Endothelial cell of umbilical vein (primary cell): ENCODE measurements around the gene PSMD3. TPM values are rescaled to one million over a fixed set of nuclear protein-coding genes. Genes with fewer than 3 reads are reported as not detected.

Experiments used
- BruUV-seq: library from RNA; stranded (reverse); fragments of 400-500 nt; replicated peaks from 2 replicates; lab custom pipeline; 2021; lab: Mats Ljungman, UMichigan
- CTCF ChIA-PET: fragments of 300-600, 350-600 bp; sonication (Branson Sonifier 250); formaldehyde crosslinking; loops from one replicate; lab custom pipeline; 2021; ENCODE audit warnings: antibody characterized with exemption, inconsistent platforms; lab: Charles Lee
- POLR2A ChIA-PET: fragments of 300-600, 350-600 bp; sonication (Branson Sonifier 250); formaldehyde crosslinking; loops from one replicate; lab custom pipeline; 2021; ENCODE audit warnings: antibody characterized with exemption, inconsistent platforms; lab: Charles Lee
- DNase-seq: peaks from one replicate; pipeline ENCODE4 v3.0.0-alpha.2; 2011; ENCODE audit warnings: low read depth, low spot score
- FAIRE-seq: peaks from 2 replicates; lab custom pipeline; 2011; peaks lifted over from hg19 to GRCh38; lab: Jason Lieb, UNC
- H2AFZ ChIP-seq: 2 replicates; pipeline ENCODE4 v1.6.0; 2012; ENCODE audit warnings: low read depth, low read length, control low read depth, inconsistent platforms
- H3K27ac ChIP-seq: 2 replicates; pipeline ENCODE4 v1.5.1; 2011; ENCODE audit warnings: low read depth, mild to moderate bottlenecking, control low read depth, low read length, moderate library complexity; ENCODE audit not compliant: insufficient read depth
- H3K27me3 ChIP-seq, 2 experiments: 2 replicates each; pipeline versions ENCODE4 v1.6.0 to v1.6.1; 2011; ENCODE audit warnings: low read length in 2 of 2, mixed read lengths in 1 of 2; ENCODE audit not compliant: control insufficient read depth in 2 of 2, insufficient read depth in 2 of 2
- H3K36me3 ChIP-seq, 2 experiments: 2 replicates in 1 of 2; 3 replicates in 1 of 2; pipeline ENCODE4 v1.5.1; 2011; ENCODE audit warnings: low read length in 2 of 2, mild to moderate bottlenecking in 1 of 2, moderate library complexity in 1 of 2; ENCODE audit not compliant: control insufficient read depth in 2 of 2, insufficient read depth in 2 of 2; ENCODE audit errors: extremely low read depth in 1 of 2
- H3K4me1 ChIP-seq: 3 replicates; pipeline ENCODE4 v1.5.1; 2011; ENCODE audit warnings: mild to moderate bottlenecking, low read length; ENCODE audit not compliant: control insufficient read depth, insufficient read depth; ENCODE audit errors: extremely low read depth
- H3K4me2 ChIP-seq: 2 replicates; pipeline ENCODE4 v1.6.1; 2011; ENCODE audit warnings: low read length, control low read depth, mixed read lengths; ENCODE audit not compliant: insufficient read depth
- H3K4me3 ChIP-seq, 3 experiments: fragments of 200-600 bp in 1 of 3; sonication (generic), shearing (Covaris generic) in 1 of 3; replicated peaks in 1 of 3; 2 replicates each; pipeline ENCODE4 v1.5.1; 2011 to 2016; ENCODE audit warnings: control low read depth in 3 of 3, low read length in 3 of 3, mild to moderate bottlenecking in 2 of 3, inconsistent platforms in 1 of 3, low read depth in 1 of 3, moderate library complexity in 1 of 3; ENCODE audit not compliant: insufficient read depth in 1 of 3
- H3K79me2 ChIP-seq: 2 replicates; pipeline ENCODE4 v1.6.0; 2012; ENCODE audit warnings: low read length, inconsistent platforms; ENCODE audit not compliant: control insufficient read depth, insufficient read depth
- H3K9ac ChIP-seq: replicated peaks from 2 replicates; pipeline ENCODE3; 2011; ENCODE audit warnings: low read length, control low read depth; ENCODE audit not compliant: insufficient read depth; ENCODE audit errors: extremely low read depth
- H3K9me1 ChIP-seq: replicated peaks from 3 replicates; pipeline ENCODE4 v1.6.0; 2011; ENCODE audit warnings: mild to moderate bottlenecking, low read length; ENCODE audit not compliant: control insufficient read depth, insufficient read depth; ENCODE audit errors: extremely low read depth
- H3K9me3 ChIP-seq: replicated peaks from 2 replicates; pipeline ENCODE4 v1.5.1; 2012; ENCODE audit warnings: low read length, inconsistent platforms; ENCODE audit not compliant: control insufficient read depth, insufficient read depth
- H4K20me1 ChIP-seq: replicated peaks from 2 replicates; pipeline ENCODE3; 2011; ENCODE audit warnings: mild to moderate bottlenecking, low read length; ENCODE audit not compliant: control insufficient read depth, insufficient read depth; ENCODE audit errors: extremely low read depth
- EZH2 ChIP-seq: IDR thresholded peaks from 2 replicates; pipeline ENCODE4 v1.6.1; 2012; ENCODE audit warnings: borderline replicate concordance, low read depth, mild to moderate bottlenecking, moderate library complexity, low read length, inconsistent platforms; ENCODE audit not compliant: severe bottlenecking
- FOS ChIP-seq: IDR thresholded peaks from 2 replicates; pipeline ENCODE4 v1.6.1; 2011; ENCODE audit warnings: mild to moderate bottlenecking, low read length, moderate library complexity, borderline replicate concordance; ENCODE audit not compliant: insufficient read depth
- GATA2 ChIP-seq: IDR thresholded peaks from 2 replicates; pipeline ENCODE4 v1.7.0; 2011; ENCODE audit warnings: low read depth, mild to moderate bottlenecking, moderate library complexity, mixed read lengths, low read length; ENCODE audit not compliant: insufficient read length, insufficient read depth
- JUN ChIP-seq: IDR thresholded peaks from 2 replicates; pipeline ENCODE4 v1.6.1; 2011; ENCODE audit warnings: borderline replicate concordance, low read depth; ENCODE audit not compliant: insufficient read length, insufficient read depth
- MYC ChIP-seq: IDR thresholded peaks from one replicate; pipeline ENCODE4 v1.6.1; 2011; ENCODE audit warnings: mild to moderate bottlenecking, low read depth, low read length
- POLR2A ChIP-seq: IDR thresholded peaks from 2 replicates; pipeline ENCODE4 v1.6.1; 2012; ENCODE audit warnings: low read depth, mild to moderate bottlenecking, control low read depth, low read length
- POLR2AphosphoS5 ChIP-seq: IDR thresholded peaks from 2 replicates; pipeline ENCODE4 v1.6.1; 2012; ENCODE audit warnings: low read depth, mild to moderate bottlenecking, control low read depth, low read length, moderate library complexity; ENCODE audit not compliant: insufficient read depth
- dilution Hi-C: fragments of 300-500 bp; cut with MboI; formaldehyde crosslinking; loops from one replicate; pipeline ENCODE4 v1.15.0; 2019; ENCODE audit warnings: low sequenced_read_pairs; ENCODE audit not compliant: extremely low pct_ligation_motif_present
- intact Hi-C: fragments of 100-400 bp; cut with micrococcal nuclease; formaldehyde crosslinking; loops from one replicate; pipeline ENCODE4 v1.10.0; 2022
- polyA plus RNA-seq, 4 experiments: library from polyadenylated mRNA; depleted of rRNA in 3 of 4; stranded (reverse) in 3 of 4; unstranded in 1 of 4; fragments of >200 nt; gene quantifications; 2 replicates each; pipeline versions ENCODE4 v1.2.1 to v1.2.3, GENCODE V29; 2011 to 2012; ENCODE audit warnings: missing spikeins in 1 of 4
- total RNA-seq: library from RNA; stranded (reverse); gene quantifications from 2 replicates; pipeline ENCODE4 v1.2.3, GENCODE V29; 2021
- TF ChIP-seq, protein P1 (sequence below), 2 donors: IDR thresholded peaks; 1 replicate in 1 of 2; 2 replicates in 1 of 2; pipeline ENCODE4 v1.5.1; 2011; ENCODE audit warnings: low read length in 2 of 2, mild to moderate bottlenecking in 2 of 2, moderate library complexity in 2 of 2, control low read depth in 1 of 2, inconsistent platforms in 1 of 2, low read depth in 1 of 2; ENCODE audit not compliant: insufficient read depth in 1 of 2; ENCODE audit errors: extremely low read depth in 1 of 2
- TF ChIP-seq, protein P2 (sequence below): IDR thresholded peaks from 2 replicates; pipeline ENCODE4 v1.6.1; 2011; ENCODE audit not compliant: insufficient read depth, insufficient read length

Gene PSMD3
- total and polyA plus RNA-seq, 2 donors (not counting 3 experiments of a cell fraction or from before 2014, with no cell fraction given): 120 to 136 TPM

DNA sequence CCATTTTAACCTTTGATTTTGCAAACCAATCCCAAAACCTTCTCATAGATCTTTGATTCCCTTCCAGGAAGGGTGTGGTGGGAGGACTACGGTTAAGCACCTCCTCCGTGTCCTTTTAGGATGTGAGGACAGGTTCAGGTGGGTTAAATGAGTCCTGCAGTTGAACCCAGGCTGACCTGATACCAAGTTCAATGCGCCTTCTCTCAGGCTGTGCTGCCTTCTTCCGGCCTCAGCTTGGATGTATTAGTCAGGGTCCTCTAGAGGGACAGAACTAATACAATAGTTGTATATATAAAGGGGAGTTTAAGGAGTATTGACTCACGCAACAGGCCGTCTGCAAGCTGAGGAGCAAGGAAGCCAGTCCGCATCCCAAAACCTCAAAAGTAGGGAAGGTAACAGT, 24.1 kb downstream of the PSMD3 start:
- Histone ChIP-seq H3K4me1 (no peaks in the 10 kb centered on the region), H2AFZ (no peak overlapping the region), H3K27me3 (no peaks in the 10 kb centered on the region), H3K79me2 (no peaks in the 10 kb centered on the region), H3K9me1 (no peaks in the 10 kb centered on the region), H3K9ac (no peak overlapping the region), H3K9me3 (no peaks in the 10 kb centered on the region), H3K27ac (no peak overlapping the region), H3K36me3 (no peaks in the 10 kb centered on the region), H4K20me1 (no peaks in the 10 kb centered on the region), H3K4me3 (no peak overlapping the region), H3K4me2 (no peak overlapping the region)
- ChIA-PET POLR2A (no interaction called here), CTCF (interaction anchor here (1.2 kb wide), 1 partner anchor 9 kb away, joined by 4 read pairs; no protein-coding TSS in a partner anchor)
- dilution Hi-C loops (no loop called here), intact Hi-C loops (no loop called here)
- TF ChIP-seq POLR2A (no peak), EZH2 (no peak), POLR2AphosphoS5 (no peak), MYC (no peak)
- TF ChIP-seq, protein P1, sequence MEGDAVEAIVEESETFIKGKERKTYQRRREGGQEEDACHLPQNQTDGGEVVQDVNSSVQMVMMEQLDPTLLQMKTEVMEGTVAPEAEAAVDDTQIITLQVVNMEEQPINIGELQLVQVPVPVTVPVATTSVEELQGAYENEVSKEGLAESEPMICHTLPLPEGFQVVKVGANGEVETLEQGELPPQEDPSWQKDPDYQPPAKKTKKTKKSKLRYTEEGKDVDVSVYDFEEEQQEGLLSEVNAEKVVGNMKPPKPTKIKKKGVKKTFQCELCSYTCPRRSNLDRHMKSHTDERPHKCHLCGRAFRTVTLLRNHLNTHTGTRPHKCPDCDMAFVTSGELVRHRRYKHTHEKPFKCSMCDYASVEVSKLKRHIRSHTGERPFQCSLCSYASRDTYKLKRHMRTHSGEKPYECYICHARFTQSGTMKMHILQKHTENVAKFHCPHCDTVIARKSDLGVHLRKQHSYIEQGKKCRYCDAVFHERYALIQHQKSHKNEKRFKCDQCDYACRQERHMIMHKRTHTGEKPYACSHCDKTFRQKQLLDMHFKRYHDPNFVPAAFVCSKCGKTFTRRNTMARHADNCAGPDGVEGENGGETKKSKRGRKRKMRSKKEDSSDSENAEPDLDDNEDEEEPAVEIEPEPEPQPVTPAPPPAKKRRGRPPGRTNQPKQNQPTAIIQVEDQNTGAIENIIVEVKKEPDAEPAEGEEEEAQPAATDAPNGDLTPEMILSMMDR (IDR thresholded peaks at IDR 0.05; ENCODE audit: extremely low read depth in 1 of 2, insufficient read depth in 1 of 2, low read depth in 1 of 2, low read length in 2 of 2): no peak
- DNase-seq: no peak
- no TSS peak for BruUV-seq
- no peak for FAIRE-seq

DNA sequence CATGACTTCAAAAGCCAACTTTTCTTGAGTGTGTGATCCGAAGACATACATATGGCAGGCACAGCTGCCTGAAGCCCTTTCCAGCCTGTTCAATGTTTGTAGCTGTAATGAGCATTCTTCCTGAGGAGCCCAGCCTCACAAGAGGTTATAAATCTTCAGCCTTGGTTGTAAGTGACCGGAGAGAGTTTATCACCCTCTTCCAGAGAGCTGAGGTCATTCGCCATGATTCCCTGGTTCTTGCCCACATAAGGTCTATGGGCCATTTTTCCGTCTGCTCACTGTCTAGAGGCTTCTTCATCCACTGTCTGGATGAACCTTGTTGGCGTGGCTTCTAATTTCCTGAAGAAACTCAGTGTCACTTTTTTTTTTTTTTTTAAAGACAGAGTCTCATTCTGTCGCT, 24.9 kb downstream of the PSMD3 start:
- no peaks in the 10 kb centered on the region for H3K9me1 ChIP-seq
- no peak overlapping the region for H3K27ac ChIP-seq
- intact Hi-C loops: no loop called here
- no peaks in the 10 kb centered on the region for H3K9me3 ChIP-seq
- no peak overlapping the region for H3K9ac ChIP-seq
- H3K36me3 ChIP-seq: no peaks in the 10 kb centered on the region
- H3K4me3 ChIP-seq: no peak overlapping the region
- no peak for FAIRE-seq
- H2AFZ ChIP-seq: no peak overlapping the region
- no peak overlapping the region for H3K4me2 ChIP-seq
- dilution Hi-C loops: no loop called here
- DNase-seq: no peak
- no peak for TF ChIP-seq FOS
- TF ChIP-seq, protein P2, sequence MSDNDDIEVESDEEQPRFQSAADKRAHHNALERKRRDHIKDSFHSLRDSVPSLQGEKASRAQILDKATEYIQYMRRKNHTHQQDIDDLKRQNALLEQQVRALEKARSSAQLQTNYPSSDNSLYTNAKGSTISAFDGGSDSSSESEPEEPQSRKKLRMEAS: no peak
- no peak for TF ChIP-seq GATA2
- TF ChIP-seq EZH2: no peak
- TF ChIP-seq MYC: no peak
- no peak for TF ChIP-seq POLR2A
- no peak for TF ChIP-seq POLR2AphosphoS5
- TF ChIP-seq JUN: no peak
- TF ChIP-seq, protein P1 (IDR thresholded peaks at IDR 0.05; ENCODE audit: extremely low read depth in 1 of 2, insufficient read depth in 1 of 2, low read depth in 1 of 2, low read length in 2 of 2): no peak
- H3K27me3 ChIP-seq: no peaks in the 10 kb centered on the region
- CTCF ChIA-PET: interaction anchor here (0.6 to 1.2 kb wide), 2 partner anchors 8 to 276 kb away, joined by 3 to 4 read pairs; no protein-coding TSS in a partner anchor
- POLR2A ChIA-PET: no interaction called here
- BruUV-seq: no TSS peak
- no peaks in the 10 kb centered on the region for H3K4me1 ChIP-seq
- H3K79me2 ChIP-seq: no peaks in the 10 kb centered on the region
- H4K20me1 ChIP-seq: no peaks in the 10 kb centered on the region
